22Rv1 (cell line): ENCODE results near the gene RNF220.

Source experiments
- H3K27ac ChIP-seq: fragments of 450-650 bp; 2 replicates; pipeline ENCODE4 v1.5.1; 2017
- CTCF ChIP-seq: fragments of 450-650 bp; IDR thresholded peaks from 2 replicates; pipeline ENCODE4 v1.5.1; 2017; ENCODE audit warnings: mild to moderate bottlenecking
- ZFX ChIP-seq: fragments of 450-650 bp; IDR thresholded peaks from 2 replicates; pipeline ENCODE4 v1.6.1; 2017; ENCODE audit warnings: antibody characterized with exemption, borderline replicate concordance

Gene RNF220

GRCh38 chr1:44437107-44437716, 32.2 kb downstream of the RNF220 start:
- no peak for TF ChIP-seq ZFX
- no peak for TF ChIP-seq CTCF
- H3K27ac ChIP-seq = no peak overlapping the region

- no peak overlapping the region for H3K27ac ChIP-seq
- TF ChIP-seq CTCF (no peak), ZFX (no peak)
These were observed 37.7 kb downstream of the RNF220 start for GRCh38 chr1:44442791-44443190.

GRCh38 chr1:44447051-44447810, 42.2 kb downstream of the RNF220 start:
- TF ChIP-seq CTCF (no peak), ZFX (no peak)
- H3K27ac ChIP-seq = no peak overlapping the region

GRCh38 chr1:44453798-44454349, 48.8 kb downstream of the RNF220 start:
- no peak overlapping the region for H3K27ac ChIP-seq
- TF ChIP-seq CTCF = no peak
- TF ChIP-seq ZFX = no peak

GRCh38 chr1:44454704-44455103, 49.6 kb downstream of the RNF220 start:
- no peak for TF ChIP-seq CTCF
- no peak for TF ChIP-seq ZFX
- H3K27ac ChIP-seq = no peak overlapping the region

- no peak overlapping the region for H3K27ac ChIP-seq
- TF ChIP-seq ZFX = no peak
- no peak for TF ChIP-seq CTCF
These were observed 55.2 kb downstream of the RNF220 start for GRCh38 chr1:44460107-44460882.
